Kidney capillary endothelial cell (primary cell): Measurements from ENCODE around the gene CD36.
"Not testable (repeated sequence)": the region's sequence is repeated elsewhere in the genome, so short reads cannot be mapped to it uniquely, and the experiment has no call there.

Experiments used
- DNase-seq: peaks from one replicate; pipeline ENCODE4 v3.0.0-alpha.2; 2018; ENCODE audit warnings: low spot score

CD36 gene

DNA sequence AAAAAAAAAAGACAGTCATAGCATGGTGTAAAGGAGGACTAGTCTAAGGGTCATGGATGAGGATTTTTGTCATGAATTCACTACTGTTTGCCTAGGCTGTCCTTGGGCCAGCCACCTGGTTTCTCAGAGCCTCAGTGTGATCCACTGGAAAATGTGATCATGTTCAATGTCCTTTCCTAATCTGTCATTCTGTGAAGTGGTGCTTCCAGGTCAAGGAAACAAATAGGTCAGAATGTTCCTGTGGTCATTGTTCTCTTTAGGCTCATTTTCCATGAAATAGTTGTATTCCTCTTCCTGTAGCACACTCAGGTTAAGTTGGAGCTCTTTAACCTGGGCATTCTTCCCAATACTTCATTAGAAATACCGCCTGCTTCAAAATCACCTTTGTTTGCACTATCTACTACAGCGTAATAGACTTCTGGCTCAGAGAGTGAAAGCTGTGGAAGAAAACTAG is 16.5 kb downstream of the CD36 start:
- DNase-seq, result no peak

DNA sequence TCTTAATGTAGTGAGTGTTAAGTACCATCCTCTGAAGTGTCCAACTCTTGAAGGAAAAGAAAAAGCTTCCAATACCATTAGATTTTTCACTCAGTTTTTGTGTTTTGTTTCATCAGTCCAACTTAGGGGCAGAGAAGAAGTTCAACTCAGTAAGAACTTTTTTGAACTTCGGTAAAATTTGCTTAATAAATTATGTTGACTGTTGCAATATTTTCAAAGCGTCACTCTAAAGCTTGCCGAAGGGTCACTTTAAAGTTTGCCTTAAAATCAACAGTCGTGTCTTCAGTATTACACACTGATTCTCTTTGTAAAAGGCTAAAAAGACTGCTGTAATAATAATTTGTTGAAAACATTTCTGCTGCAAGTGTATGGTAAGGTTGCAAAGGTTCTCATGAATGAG is 17.6 kb downstream of the CD36 start:
- DNase-seq, result no peak

- peak; percentile 42 for DNase-seq
These were observed 20.9 kb downstream of the CD36 start for GRCh38 chr7:80659120-80660055.

DNA sequence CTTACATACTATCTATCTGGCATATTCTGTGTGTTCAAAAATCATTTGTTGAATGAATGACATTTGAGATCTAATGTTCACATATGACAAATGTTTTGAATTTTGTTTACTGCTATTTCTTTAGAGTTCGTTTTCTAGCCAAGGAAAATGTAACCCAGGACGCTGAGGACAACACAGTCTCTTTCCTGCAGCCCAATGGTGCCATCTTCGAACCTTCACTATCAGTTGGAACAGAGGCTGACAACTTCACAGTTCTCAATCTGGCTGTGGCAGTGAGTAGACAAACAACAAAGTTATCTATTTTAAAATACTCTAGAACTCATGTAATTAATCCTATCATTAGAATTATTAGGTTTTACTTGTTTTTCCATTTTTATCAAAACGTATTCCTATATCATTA is 22.5 kb downstream of the CD36 start:
- DNase-seq, result no peak

DNA sequence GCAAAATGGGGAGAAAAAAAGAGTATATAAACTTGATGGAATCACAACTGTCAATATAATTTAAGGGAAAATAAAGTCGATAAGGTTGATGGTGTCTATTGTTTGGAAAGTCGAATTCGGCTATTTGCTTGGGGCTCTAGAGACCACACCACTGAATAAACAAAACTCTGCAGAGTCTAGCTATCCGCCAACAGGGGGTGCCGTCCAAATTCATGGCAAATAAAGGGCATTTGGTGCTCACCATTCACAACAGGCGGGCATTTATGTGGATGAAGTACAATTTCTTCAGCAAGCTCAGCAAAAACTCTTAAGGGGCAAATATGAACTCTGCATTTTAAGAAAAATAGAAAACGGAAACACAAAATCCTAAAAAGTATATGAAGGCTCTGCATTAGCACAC is 23.3 kb downstream of the CD36 start:
- DNase-seq, result no peak

DNA sequence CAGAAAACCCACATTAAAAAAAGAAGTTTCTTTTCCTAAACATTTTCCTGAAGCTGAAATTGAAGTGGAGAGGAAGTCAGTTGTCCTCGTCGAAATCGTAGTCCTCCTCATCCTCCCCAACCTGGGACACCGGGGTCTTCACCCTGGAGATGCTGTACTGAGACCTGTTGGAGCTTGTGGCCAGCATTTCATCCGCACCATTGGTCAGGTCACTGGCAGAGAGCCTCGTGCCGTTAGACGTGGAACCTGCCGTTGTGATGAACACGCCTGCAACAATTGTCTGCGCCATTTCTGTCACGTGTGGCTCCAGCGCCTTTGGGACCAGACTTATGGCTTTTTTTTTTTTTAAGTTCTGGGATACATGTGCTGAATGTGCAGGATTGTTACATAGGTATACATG is 23.8 kb downstream of the CD36 start:
- DNase-seq, result no peak

DNA sequence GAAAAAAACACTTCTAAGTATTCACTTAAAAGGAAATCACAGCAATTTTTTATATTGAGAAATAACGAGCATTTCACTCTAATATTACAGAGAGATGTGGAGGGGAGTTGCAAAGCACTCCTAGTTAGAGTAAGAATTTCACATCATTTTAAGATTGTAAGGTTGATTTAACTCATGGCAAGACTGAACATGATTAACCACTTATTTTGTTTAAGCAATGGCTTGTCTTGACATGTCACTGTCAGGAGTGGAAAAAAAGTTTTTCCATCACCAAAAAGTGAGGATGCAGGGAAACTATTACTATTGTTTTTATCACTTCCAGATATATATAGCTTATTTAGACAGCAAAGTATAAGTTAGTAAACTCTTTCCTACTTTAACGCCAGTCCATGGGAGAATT is 27.1 kb downstream of the CD36 start:
- DNase-seq, result no peak

DNA sequence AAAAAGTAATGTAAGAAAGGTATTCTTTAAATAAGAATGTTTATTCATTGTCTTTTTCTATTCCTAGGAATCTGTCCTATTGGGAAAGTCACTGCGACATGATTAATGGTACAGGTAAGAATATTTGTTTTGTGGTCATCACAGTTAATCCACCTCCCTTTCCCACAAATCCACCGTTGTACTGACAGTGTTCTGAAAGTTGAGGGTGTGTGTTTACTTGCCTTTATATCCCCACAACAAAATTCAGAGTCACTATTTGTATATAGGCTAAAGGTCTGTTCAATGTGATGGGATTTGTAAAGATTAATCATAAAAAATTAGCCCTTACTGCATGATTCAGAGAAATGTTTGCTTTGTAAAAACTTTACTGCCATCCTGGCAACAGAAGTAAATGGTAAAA is 27.9 kb downstream of the CD36 start:
- DNase-seq, result no peak

DNA sequence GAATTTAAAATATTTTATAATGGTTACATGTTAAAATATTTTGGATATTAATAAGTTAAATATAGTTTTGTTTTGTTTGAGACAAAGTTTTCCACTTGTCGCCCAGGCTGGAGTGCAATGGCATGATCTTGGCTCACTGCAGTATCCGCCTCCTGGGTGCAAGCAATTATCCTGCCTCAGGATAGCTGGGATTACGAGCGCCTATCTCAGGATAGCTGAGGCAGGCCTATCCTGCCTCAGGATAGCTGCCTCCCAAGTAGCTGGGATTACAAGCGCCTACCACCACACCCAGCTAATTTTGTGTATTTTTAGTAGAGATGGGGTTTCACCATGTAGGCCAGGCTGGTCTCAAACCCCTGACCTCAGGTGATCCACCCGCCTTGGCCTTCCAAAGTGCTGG is 30.9 kb downstream of the CD36 start:
- DNase-seq, result not testable (repeated sequence)

- DNase-seq, result no peak
These were observed 33.3 kb downstream of the CD36 start for GRCh38 chr7:80671744-80672143.

- DNase-seq, result no peak
These were observed 36.6 kb downstream of the CD36 start for GRCh38 chr7:80675090-80675489.

DNA sequence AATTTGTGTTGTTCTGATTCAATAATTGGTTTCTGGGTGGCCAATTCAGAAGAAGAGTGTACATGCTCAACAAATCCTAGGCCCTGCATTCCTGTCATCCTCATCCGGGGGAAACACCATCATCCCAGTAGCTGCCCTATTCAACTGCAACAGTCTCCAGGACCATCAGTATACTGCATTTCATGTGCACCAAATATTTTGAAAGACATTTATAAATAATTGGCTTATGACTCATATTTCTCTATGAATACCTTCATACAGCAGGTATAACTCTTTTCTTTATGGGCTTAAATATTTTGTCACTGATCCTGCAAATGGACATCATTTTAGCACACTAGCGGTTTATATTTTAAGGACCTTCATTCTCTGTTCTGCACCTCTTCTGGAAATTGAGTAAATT is 38.0 kb downstream of the CD36 start:
- DNase-seq, result no peak

- DNase-seq, result no peak
These were observed 39.2 kb downstream of the CD36 start for GRCh38 chr7:80677629-80678028.

DNA sequence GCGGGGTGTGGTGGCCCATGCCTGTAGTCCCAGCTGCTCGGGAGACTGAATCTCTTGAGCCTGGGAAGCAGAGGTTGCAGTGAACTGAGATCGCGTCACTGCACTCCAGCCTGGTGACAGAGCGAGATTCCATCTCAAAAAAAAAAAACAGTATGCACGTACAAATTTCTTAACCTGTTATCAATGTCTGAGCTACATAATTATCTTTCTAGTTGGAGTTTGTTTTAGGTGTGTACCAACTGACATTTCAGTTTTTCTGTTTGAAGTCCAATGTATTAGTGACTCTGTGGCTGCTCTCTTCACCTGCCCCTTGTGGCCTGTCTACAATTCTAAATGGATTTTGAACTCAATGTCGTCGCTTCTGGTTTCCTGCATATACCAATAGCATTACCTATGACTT is 40.3 kb downstream of the CD36 start:
- no peak for DNase-seq

DNA sequence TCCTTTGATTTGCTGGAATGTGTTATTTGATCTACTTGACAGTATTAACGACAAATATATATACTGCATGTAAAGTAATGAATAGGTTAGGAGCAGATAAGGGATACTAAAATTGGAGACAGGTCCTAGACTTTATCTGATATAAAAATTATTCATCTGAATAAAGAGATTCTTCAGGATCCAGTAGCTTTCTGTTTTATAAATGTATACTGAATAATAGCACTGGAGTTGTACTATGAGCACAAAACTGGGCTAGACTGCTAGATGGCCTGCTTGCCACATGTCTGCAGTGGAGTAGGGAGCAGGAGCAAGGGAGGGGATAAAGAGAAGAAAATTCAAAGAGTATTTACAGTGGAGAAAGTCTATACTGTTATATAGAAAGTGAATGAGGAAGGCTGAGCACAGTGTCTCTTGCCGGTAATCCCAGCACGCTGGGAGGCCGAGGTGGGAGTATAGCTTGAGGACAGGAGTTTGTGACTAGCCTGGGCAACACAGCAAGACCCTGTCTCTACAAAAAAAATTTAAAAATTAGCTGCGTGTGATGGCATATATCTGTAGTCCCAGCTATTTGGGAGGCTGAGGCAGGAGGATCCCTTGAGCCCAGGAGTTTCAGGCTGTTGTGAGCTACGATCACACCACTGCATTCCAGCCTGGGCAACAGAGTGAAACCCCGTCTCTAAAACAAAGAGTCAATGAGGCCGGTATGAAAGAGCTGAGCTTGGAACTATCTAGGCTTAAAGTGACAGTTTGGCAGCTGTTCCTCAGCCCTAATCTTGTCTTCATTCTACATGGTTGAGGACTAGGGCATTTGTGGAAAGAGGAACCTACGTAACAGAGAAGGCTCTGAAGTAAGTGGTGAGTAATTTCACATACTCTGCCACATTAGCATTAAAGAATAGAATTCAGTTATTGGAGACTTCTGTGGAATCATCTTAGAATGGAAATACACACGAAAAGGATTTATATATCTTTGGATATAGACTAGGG is 41.8 kb downstream of the CD36 start:
- DNase-seq, result no peak

DNA sequence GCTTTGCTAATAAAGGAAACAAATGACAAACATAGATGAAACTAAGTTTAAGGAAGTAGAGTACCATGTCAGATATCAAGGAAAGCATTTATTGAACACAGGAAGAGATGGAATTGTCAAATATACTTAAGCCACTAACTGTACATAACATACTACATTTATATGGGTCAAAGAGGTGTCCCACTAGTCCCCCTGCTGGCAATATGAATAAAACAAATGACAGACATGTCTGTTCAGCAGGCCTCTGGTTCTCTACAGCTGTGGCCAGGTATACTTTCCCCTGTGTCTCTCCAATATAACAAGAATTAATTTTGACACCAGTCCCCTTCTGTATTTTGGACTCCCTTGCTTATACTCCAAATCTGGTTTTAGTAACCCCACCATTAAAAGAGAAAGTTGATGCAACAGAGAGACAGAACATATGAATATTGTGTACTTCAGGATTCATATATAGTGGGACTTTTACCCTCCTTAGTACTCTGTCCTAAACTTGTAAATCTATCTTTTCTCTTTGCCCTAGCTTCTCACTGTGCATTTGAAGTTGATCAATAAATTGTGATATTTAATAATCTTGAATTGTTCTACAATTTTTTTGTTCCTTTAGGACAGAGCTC is 42.9 kb downstream of the CD36 start:
- DNase-seq, result no peak

DNA sequence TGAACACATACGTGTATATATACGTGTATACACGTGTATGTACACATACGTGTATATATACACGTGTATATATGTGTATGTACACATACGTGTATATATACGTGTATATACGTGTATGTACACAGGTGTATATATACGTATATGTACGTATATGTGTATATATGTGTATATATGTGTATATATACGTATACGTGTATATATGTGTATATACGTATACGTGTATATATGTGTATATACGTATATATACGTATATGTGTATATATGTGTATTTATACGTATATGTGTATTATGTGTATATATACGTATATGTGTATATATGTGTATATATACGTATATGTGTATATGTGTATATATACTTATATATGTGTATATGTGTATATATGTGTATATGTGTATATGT is 44.3 kb downstream of the CD36 start:
- no peak for DNase-seq

GRCh38 chr7:80686576-80686975 is 48.1 kb downstream of the CD36 start:
- no peak for DNase-seq

GRCh38 chr7:80699045-80699638 is 60.7 kb downstream of the CD36 start:
- DNase-seq, result peak; percentile 50

GRCh38 chr7:80699721-80700256 is 61.3 kb downstream of the CD36 start:
- no peak for DNase-seq

- DNase-seq, result no peak
These were observed 64.8 kb downstream of the CD36 start for GRCh38 chr7:80703272-80703671.
